Lower lobe of right lung (tissue), 2 donors: ENCODE results near the gene GNAO1. TPM values are rescaled to one million over a fixed set of nuclear protein-coding genes. Genes with fewer than 3 reads are reported as not detected.

Source experiments
- ATAC-seq, 2 donors: fragments of 200-7000 bp; cut with Tn5 transposase; one replicate each; pipeline ENCODE4 v1.9.1; 2020 to 2022; ENCODE audit warnings: mild to moderate bottlenecking in 2 of 2, moderate library complexity in 2 of 2
- DNase-seq: peaks from one replicate; pipeline ENCODE4 v3.0.0-alpha.2; 2020
- H3K27ac ChIP-seq: fragments of 200-600 bp; one replicate; pipeline ENCODE4 v1.8.0; 2022
- H3K27me3 ChIP-seq: fragments of 200-600 bp; one replicate; pipeline ENCODE4 v1.8.0; 2022; ENCODE audit warnings: low read depth
- H3K36me3 ChIP-seq: fragments of 200-600 bp; one replicate; pipeline ENCODE4 v1.8.0; 2022; ENCODE audit warnings: mild to moderate bottlenecking
- H3K4me1 ChIP-seq: fragments of 200-600 bp; one replicate; pipeline ENCODE4 v1.8.0; 2022
- H3K4me3 ChIP-seq: fragments of 200-600 bp; one replicate; pipeline ENCODE4 v1.8.0; 2022; ENCODE audit warnings: mild to moderate bottlenecking
- H3K9me3 ChIP-seq: fragments of 200-600 bp; one replicate; pipeline ENCODE4 v1.8.0; 2022
- intact Hi-C: fragments of 100-400 bp; cut with DNase I; formaldehyde crosslinking; loops from one replicate; pipeline ENCODE4 v1.11.0; 2022
- total RNA-seq: library from RNA; stranded (reverse); fragmentation: NEBNext Ultra II Directional; extraction: Animal tissue kit (Norgen Biotek cat#: 25700); gene quantifications from one replicate; pipeline ENCODE4 v1.2.1, GENCODE V29; 2021
- TF ChIP-seq, protein P1 (sequence below): fragments of 200-600 bp; IDR thresholded peaks from one replicate; pipeline ENCODE4 v1.8.0; 2022; ENCODE audit warnings: antibody characterized with exemption, mild to moderate bottlenecking
- donor health status: DM: no; HTN: yes; CAD: no; lungs with severe emphysema.

The GNAO1 gene
- total RNA-seq, 1 donor from 2014 or later = 1.8 TPM

DNA sequence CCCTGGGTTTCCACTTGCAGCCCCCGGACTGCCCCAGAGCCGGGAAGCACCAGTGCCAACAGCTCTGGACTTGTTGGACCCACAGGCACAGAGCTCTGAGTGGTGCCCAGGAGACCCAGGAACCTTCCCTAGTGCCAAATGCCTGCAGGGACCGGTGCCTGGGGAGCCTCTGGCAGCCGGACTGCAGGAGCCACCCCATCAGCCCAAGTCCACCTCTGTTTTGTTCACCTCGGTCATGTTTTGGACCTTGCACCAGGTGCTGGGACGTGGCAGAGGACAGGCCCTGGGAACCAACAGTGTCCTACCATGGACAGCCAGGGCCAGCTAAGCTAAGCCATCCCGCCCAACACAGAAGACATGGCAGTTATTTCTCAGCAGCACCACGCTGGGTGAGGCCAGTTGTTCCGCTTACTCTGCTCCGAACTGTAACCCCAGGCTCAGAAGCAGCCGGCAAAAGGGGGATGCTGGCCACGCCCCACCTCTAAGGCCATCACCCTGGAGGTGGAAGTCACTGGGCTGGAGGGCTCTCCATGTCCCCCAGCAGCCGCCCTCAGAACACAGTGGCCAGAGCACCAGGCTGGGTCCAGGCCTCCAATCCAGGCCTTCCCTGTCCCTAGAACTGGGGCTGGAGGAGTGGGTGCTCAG, 154.2 kb downstream of the GNAO1 start:
- DNase-seq (peak; percentile 31), ATAC-seq (no peak)
- H3K27me3 ChIP-seq = no peaks in the 10 kb centered on the region
- no peaks in the 10 kb centered on the region for H3K36me3 ChIP-seq
- no peak overlapping the region for H3K4me3 ChIP-seq
- no peak overlapping the region for H3K27ac ChIP-seq
- intact Hi-C loops = no loop called here
- no peaks in the 10 kb centered on the region for H3K9me3 ChIP-seq
- no peaks in the 10 kb centered on the region for H3K4me1 ChIP-seq
- TF ChIP-seq, protein P1, sequence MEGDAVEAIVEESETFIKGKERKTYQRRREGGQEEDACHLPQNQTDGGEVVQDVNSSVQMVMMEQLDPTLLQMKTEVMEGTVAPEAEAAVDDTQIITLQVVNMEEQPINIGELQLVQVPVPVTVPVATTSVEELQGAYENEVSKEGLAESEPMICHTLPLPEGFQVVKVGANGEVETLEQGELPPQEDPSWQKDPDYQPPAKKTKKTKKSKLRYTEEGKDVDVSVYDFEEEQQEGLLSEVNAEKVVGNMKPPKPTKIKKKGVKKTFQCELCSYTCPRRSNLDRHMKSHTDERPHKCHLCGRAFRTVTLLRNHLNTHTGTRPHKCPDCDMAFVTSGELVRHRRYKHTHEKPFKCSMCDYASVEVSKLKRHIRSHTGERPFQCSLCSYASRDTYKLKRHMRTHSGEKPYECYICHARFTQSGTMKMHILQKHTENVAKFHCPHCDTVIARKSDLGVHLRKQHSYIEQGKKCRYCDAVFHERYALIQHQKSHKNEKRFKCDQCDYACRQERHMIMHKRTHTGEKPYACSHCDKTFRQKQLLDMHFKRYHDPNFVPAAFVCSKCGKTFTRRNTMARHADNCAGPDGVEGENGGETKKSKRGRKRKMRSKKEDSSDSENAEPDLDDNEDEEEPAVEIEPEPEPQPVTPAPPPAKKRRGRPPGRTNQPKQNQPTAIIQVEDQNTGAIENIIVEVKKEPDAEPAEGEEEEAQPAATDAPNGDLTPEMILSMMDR = no peak

DNA sequence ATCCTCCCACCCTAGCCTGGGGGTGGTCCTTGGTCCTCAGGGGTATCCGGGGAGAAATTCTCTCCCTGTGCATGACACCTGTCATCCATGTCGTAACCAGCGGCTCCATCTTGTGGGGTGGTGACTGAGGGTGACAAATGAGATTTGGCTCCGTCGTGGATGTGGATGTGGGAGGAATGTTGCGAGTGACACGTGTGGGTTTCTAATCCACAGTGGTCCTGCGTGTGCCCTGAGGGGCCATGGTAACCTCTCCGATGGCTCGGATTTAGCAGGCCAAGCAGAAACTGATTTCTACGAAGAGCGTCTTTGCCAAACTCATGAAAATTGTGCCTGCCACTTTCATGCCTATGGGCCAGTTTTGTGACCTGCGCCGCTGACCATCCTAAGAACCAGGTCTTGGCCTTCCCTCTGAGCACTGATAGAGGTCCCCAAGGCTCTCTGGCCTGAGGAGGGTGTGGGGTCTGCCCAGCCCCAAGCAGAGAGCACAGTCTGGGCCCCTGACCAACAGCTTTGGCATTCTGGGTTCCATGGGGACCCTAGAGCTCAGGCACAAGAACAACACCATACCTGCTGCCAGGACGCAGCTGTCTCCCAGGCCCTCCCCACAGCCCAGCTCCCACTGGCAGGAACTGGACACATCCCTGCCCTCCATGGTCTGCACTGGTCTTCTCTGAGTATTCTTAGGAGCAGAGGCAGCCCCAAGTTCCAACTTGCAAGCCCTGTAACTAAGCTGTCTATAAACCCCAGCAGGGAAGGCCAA, 155.0 kb downstream of the GNAO1 start:
- intact Hi-C loops = no loop called here
- Histone ChIP-seq H3K27me3 (no peaks in the 10 kb centered on the region), H3K4me1 (no peaks in the 10 kb centered on the region), H3K9me3 (no peaks in the 10 kb centered on the region), H3K36me3 (no peaks in the 10 kb centered on the region), H3K4me3 (no peak overlapping the region), H3K27ac (no peak overlapping the region)
- TF ChIP-seq, protein P1 = no peak
- no peak for ATAC-seq
- peak; percentile 23 for DNase-seq

DNA sequence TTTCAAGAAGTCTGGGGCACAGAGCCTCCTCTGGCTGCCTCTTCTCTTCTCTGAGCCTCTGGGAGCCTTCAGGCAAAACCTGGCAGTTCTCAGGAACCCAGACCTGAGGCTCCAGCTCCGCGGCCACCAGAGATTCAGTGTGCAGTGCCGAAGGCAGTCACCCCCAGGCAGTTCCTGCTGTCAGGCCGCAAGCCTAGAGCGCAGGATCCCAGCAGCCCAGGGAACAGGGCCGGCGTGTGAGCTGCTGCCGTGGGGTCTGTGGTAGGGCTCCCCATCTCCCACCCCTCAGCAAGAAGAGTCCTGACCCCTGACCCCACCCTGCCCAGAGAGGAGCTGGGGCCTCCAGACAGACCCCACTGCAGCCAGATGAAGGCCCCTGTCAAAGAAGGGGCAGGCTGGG, 155.9 kb downstream of the GNAO1 start:
- no peaks in the 10 kb centered on the region for H3K4me1 ChIP-seq
- H3K4me3 ChIP-seq = no peak overlapping the region
- no peaks in the 10 kb centered on the region for H3K36me3 ChIP-seq
- DNase-seq (peak; percentile 42), ATAC-seq (no peak)
- H3K27ac ChIP-seq = no peak overlapping the region
- TF ChIP-seq, protein P1 = no peak
- H3K27me3 ChIP-seq = no peaks in the 10 kb centered on the region
- intact Hi-C loops = no loop called here
- no peaks in the 10 kb centered on the region for H3K9me3 ChIP-seq

DNA sequence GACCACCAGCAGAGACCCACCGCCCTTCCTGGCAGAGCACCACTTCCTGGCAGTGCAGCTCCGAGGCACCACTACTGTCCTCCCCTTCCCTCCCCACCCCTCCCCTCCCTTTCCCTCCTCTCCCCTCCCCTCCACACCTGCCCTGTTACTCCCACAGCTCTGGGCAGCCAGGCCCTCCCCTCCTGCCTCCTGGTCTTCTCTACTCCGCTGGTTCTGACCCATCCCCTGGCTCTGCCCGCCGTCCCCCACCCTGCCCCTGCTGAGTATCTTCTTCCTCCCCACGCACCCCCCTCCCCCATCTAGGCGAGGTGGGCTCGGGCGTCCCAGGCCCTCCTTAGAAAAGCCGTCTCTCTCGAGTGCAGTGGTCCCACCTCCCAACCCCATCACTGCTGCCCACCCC, 156.4 kb downstream of the GNAO1 start:
- Histone ChIP-seq H3K4me1 (no peaks in the 10 kb centered on the region), H3K9me3 (no peaks in the 10 kb centered on the region), H3K27ac (no peak overlapping the region), H3K4me3 (no peak overlapping the region), H3K27me3 (no peaks in the 10 kb centered on the region), H3K36me3 (no peaks in the 10 kb centered on the region)
- ATAC-seq = no peak
- intact Hi-C loops = no loop called here
- DNase-seq = peak; percentile 24
- TF ChIP-seq, protein P1 = no peak

DNA sequence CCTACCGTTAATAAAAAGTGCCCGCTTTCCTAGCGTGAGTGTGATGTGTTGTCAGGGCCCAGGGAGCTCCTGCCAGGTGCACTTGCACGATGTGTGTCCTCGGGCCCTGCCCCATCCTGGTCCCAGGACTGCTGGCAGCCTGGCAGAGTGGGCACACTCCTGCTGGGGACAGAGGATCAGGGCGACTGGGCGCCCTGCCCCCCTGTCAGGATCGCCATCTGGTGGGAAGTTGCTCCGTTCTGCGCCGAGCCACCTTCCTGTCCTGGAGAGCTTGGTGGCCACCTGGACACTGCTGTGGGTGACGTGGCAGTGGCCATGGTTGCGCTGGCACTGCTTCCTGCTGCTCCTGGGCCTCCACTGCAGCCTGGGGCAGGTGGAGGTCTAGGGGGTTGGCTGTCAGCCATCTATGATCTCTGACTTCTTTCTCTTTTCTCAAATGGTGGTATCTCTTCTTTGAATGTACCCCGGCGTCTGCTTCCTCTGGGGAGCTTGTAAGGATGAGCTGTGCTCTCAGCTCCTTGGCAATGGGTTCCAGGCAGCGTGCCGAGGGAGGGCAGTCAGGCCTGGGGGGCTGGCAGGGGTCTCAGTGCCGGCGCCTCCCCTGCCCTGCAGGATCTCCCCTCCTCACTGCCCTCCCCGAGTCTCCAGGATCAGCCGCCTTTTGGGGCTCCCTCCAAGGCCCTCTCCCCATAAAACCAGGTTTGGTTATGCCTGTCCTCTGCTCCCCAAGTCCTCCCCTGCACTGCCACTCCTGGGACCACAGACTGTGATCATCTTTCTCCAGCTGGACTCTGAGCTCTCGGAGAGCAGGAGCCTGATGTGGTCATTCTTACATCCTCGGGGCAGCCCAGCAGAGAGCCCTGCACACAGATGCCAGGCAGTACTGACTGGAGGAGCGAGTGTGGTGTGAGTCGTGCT, 157.1 kb downstream of the GNAO1 start:
- DNase-seq (peak; percentile 28), ATAC-seq (no peak)
- no peak overlapping the region for H3K27ac ChIP-seq
- H3K4me1 ChIP-seq = no peaks in the 10 kb centered on the region
- H3K27me3 ChIP-seq = no peaks in the 10 kb centered on the region
- no peaks in the 10 kb centered on the region for H3K9me3 ChIP-seq
- intact Hi-C loops = no loop called here
- TF ChIP-seq, protein P1 = no peak
- no peak overlapping the region for H3K4me3 ChIP-seq
- H3K36me3 ChIP-seq = no peaks in the 10 kb centered on the region
